ENCODE measurements around the gene OR2T4. TPM values are rescaled to one million over a fixed set of nuclear protein-coding genes. Genes with fewer than 3 reads are reported as not detected.

Gene OR2T4, protein sequence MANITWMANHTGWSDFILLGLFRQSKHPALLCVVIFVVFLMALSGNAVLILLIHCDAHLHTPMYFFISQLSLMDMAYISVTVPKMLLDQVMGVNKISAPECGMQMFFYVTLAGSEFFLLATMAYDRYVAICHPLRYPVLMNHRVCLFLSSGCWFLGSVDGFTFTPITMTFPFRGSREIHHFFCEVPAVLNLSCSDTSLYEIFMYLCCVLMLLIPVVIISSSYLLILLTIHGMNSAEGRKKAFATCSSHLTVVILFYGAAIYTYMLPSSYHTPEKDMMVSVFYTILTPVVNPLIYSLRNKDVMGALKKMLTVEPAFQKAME
- not detected for total RNA-seq (2021; fragmentation: NEBNext Ultra II Directional; extraction: Animal tissue kit (Norgen Biotek cat#: 25700))
- long read RNA-seq, result 0 reads

- Mint-ChIP-seq H3K4me3 (no peak within 1 kb of the TSS), H3K9me3 (peaks cover 39% of the 10 kb centered on the region), H3K27me3 (ENCODE audit: insufficient read depth) (no peaks in the 10 kb centered on the region; the same call in 1 of the 2 replicates)
Measured at GRCh38 chr1:248361121-248361715, at the start of gene OR2T4. Gene OR2T4 (plus strand): TSS chr1:248361665. CDS start chr1:248361665, 0 bp downstream.

DNA sequence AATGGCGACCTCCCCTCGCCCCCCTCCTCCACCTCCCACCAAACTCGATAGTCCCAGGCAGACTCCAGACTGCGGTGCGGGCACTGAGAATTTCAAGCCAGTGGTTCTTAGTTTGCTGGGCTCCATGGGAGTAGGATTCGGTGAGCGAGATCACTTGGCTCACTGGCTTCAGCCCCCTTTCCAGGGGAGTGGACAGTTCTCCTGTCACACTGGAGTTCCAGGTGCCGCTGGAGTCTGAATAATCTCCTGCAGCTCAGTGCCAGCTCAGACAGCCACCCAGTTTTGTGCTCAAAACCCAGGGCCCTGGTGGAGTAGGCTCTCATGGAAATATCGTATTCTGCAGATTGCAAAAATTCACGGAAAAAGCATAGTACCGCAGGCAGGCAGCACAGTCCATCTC, 44.7 kb upstream of the OR2T4 start:
- H3K27ac Mint-ChIP-seq, result no peak overlapping the region
- DNase-seq, result no peak
- H3K36me3 Mint-ChIP-seq (ENCODE audit: low read depth), result peaks cover 7% of the 10 kb centered on the region; the same call in 1 of the 2 replicates
- H3K27me3 Mint-ChIP-seq (ENCODE audit: insufficient read depth), result no peaks in the 10 kb centered on the region
- H3K9me3 Mint-ChIP-seq, result peaks cover 79% of the 10 kb centered on the region
- TF ChIP-seq, protein P1, sequence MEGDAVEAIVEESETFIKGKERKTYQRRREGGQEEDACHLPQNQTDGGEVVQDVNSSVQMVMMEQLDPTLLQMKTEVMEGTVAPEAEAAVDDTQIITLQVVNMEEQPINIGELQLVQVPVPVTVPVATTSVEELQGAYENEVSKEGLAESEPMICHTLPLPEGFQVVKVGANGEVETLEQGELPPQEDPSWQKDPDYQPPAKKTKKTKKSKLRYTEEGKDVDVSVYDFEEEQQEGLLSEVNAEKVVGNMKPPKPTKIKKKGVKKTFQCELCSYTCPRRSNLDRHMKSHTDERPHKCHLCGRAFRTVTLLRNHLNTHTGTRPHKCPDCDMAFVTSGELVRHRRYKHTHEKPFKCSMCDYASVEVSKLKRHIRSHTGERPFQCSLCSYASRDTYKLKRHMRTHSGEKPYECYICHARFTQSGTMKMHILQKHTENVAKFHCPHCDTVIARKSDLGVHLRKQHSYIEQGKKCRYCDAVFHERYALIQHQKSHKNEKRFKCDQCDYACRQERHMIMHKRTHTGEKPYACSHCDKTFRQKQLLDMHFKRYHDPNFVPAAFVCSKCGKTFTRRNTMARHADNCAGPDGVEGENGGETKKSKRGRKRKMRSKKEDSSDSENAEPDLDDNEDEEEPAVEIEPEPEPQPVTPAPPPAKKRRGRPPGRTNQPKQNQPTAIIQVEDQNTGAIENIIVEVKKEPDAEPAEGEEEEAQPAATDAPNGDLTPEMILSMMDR (IDR thresholded peaks at IDR 0.05), result no peak
- H3K4me3 Mint-ChIP-seq, result no peak overlapping the region
- no peaks in the 10 kb centered on the region for H3K4me1 Mint-ChIP-seq (ENCODE audit: low read depth)

More at GRCh38 chr1:248361121-248361715, at the start of gene OR2T4:
- Mint-ChIP-seq H3K4me1 (ENCODE audit: low read depth) (no peaks in the 10 kb centered on the region), H3K36me3 (ENCODE audit: low read depth) (peaks cover 11% of the 10 kb centered on the region), H3K27ac (no peak within 1 kb of the TSS)
- no peak for DNase-seq
- TF ChIP-seq, protein P1 (IDR thresholded peaks at IDR 0.05), result no peak

DNA sequence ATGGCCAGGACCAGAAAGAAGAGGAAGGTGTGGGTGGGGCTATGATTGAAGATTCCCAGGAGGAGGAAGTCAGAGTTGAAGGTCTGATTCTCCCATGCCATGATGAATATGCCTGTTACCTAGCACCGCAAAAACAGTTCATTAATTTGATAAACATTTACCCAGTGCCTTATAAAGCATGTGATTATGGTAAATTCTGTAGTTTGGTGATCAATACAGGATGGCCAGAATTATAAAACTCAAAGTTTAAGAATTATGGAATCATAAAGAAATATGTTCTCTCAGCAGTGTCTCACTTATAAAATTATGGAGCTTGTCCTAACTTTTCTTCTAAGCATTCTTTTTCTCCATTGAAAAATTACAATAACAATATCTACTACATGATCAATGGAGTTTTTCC, 37.0 kb upstream of the OR2T4 start, which contains the start of gene OR2M7:
TSS of gene OR2M7 (minus strand) at position 101 of the 400 bp plus-strand sequence. CDS start at position 101, 0 bp downstream.
- no peak within 1 kb of the TSS for H3K27ac Mint-ChIP-seq

DNA sequence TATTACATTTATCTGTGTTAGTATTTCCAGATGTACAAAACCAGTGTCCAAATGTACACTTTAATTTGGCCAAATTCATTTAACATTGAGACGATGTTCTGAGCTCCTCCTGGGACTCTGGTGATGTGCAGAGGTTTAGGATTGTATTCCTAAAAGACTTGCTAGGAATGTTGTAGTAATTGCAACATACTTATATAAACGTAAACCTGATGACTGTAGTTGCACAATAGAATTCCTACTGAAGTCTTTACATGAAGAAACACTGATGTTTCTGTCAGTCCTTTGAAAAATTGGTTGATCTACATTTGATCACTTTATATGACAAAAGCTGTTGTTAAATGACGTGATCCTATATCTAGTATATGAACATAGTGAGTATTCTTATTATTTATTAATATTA, 18.0 kb upstream of the OR2T4 start:
- Mint-ChIP-seq H3K27ac (no peak overlapping the region), H3K9me3 (peaks cover 26% of the 10 kb centered on the region), H3K36me3 (ENCODE audit: low read depth) (no peaks in the 10 kb centered on the region), H3K4me3 (no peak overlapping the region), H3K4me1 (ENCODE audit: low read depth) (no peaks in the 10 kb centered on the region), H3K27me3 (ENCODE audit: insufficient read depth) (no peaks in the 10 kb centered on the region)
- TF ChIP-seq, protein P1 (IDR thresholded peaks at IDR 0.05), result no peak
- DNase-seq, result no peak

More for the DNA sequence above, 37.0 kb upstream of the OR2T4 start, which contains the start of gene OR2M7:
- no peaks in the 10 kb centered on the region for H3K27me3 Mint-ChIP-seq (ENCODE audit: insufficient read depth)
- DNase-seq, result no peak
- H3K9me3 Mint-ChIP-seq, result peaks cover 55% of the 10 kb centered on the region
- no peaks in the 10 kb centered on the region for H3K4me1 Mint-ChIP-seq (ENCODE audit: low read depth)
- no peaks in the 10 kb centered on the region for H3K36me3 Mint-ChIP-seq (ENCODE audit: low read depth)
- TF ChIP-seq, protein P1 (IDR thresholded peaks at IDR 0.05), result no peak
- no peak within 1 kb of the TSS for H3K4me3 Mint-ChIP-seq

- H3K4me3 Mint-ChIP-seq, result no peak within 1 kb of the TSS
- no peak within 1 kb of the TSS for H3K27ac Mint-ChIP-seq
- peaks cover 27% of the 10 kb centered on the region for H3K9me3 Mint-ChIP-seq
- no peaks in the 10 kb centered on the region for H3K36me3 Mint-ChIP-seq (ENCODE audit: low read depth)
- H3K27me3 Mint-ChIP-seq (ENCODE audit: insufficient read depth), result no peaks in the 10 kb centered on the region
- TF ChIP-seq, protein P1 (IDR thresholded peaks at IDR 0.05), result no peak
- DNase-seq, result no peak
- no peaks in the 10 kb centered on the region for H3K4me1 Mint-ChIP-seq (ENCODE audit: low read depth)
Measured at GRCh38 chr1:248348475-248348874, 13.0 kb upstream of the OR2T4 start, which contains the start of gene OR14C36. Gene OR14C36 (plus strand): TSS chr1:248348775. CDS start chr1:248348775, 0 bp downstream.
